IMR-90 (cell line): ENCODE measurements around the gene FNDC11. TPM values are rescaled to one million over a fixed set of nuclear protein-coding genes. Genes with fewer than 3 reads are reported as not detected.

ENCODE experiments used
- ATAC-seq: fragments of 200-7000 bp; cut with Tn5 transposase; 2 replicates; pipeline ENCODE4 v1.9.1; 2020; ENCODE audit warnings: low read depth, mild to moderate bottlenecking, moderate library complexity
- BruUV-seq: library from RNA; stranded (reverse); fragments of 400-500 nt; replicated peaks from 2 replicates; lab custom pipeline; 2021; lab: Mats Ljungman, UMichigan
- CTCF ChIA-PET: fragments of 300-600 bp; formaldehyde crosslinking; extraction: SDS; loops from one replicate; lab custom pipeline; 2021; ENCODE audit warnings: antibody characterized with exemption; lab: Yijun Ruan, JAX
- POLR2A ChIA-PET: fragments of 300-600 bp; sonication (Branson Sonifier 250); formaldehyde crosslinking; loops from one replicate; lab custom pipeline; 2022; ENCODE audit warnings: antibody characterized with exemption; ENCODE audit not compliant: unreplicated experiment; lab: Charles Lee
- DNase-seq: peaks from one replicate; pipeline ENCODE4 v3.0.0; 2013
- H2AFZ ChIP-seq: replicated peaks from 2 replicates; pipeline ENCODE3; 2013; ENCODE audit warnings: low read length, mild to moderate bottlenecking; ENCODE audit not compliant: poor library complexity
- H2AK5ac ChIP-seq: 2 replicates; pipeline ENCODE4 v1.6.1; 2013; ENCODE audit warnings: low read depth, low read length, inconsistent platforms
- H2AK9ac ChIP-seq: replicated peaks from 2 replicates; pipeline ENCODE3; 2013; ENCODE audit warnings: mild to moderate bottlenecking, low read depth, low read length, moderate library complexity; ENCODE audit not compliant: poor library complexity
- H2BK120ac ChIP-seq: 2 replicates; pipeline ENCODE4 v1.6.1; 2013; ENCODE audit warnings: low read depth, low read length, inconsistent platforms
- H2BK15ac ChIP-seq: 3 replicates; pipeline ENCODE4 v1.6.1; 2013; ENCODE audit warnings: low read depth, low read length, inconsistent platforms
- H2BK20ac ChIP-seq: 2 replicates; pipeline ENCODE4 v1.6.1; 2013; ENCODE audit warnings: low read depth, mild to moderate bottlenecking, inconsistent platforms, low read length, moderate library complexity
- H2BK5ac ChIP-seq: 2 replicates; pipeline ENCODE4 v1.6.1; 2013; ENCODE audit warnings: mild to moderate bottlenecking, low read depth, low read length, inconsistent platforms; ENCODE audit not compliant: poor library complexity, severe bottlenecking
- H3K14ac ChIP-seq: replicated peaks from 2 replicates; pipeline ENCODE4 v1.6.1; 2013; ENCODE audit warnings: low read depth, low read length, inconsistent platforms
- H3K18ac ChIP-seq: 2 replicates; pipeline ENCODE4 v1.6.1; 2013; ENCODE audit warnings: low read depth, low read length, control low read depth
- H3K23ac ChIP-seq: 2 replicates; pipeline ENCODE4 v1.6.1; 2013; ENCODE audit warnings: low read depth, low read length, inconsistent platforms
- H3K27ac ChIP-seq: 2 replicates; pipeline ENCODE4 v1.5.1; 2013; ENCODE audit warnings: mild to moderate bottlenecking, control low read depth, low read length; ENCODE audit not compliant: insufficient read depth
- H3K27me3 ChIP-seq: 2 replicates; pipeline ENCODE4 v1.6.1; 2013; ENCODE audit warnings: low read length; ENCODE audit not compliant: control insufficient read depth, insufficient read depth
- H3K36me3 ChIP-seq: 2 replicates; pipeline ENCODE4 v1.6.1; 2013; ENCODE audit warnings: low read length, mixed read lengths; ENCODE audit not compliant: control insufficient read depth, insufficient read depth
- H3K4ac ChIP-seq: 2 replicates; pipeline ENCODE4 v1.6.1; 2013; ENCODE audit warnings: low read depth, low read length, inconsistent platforms
- H3K4me1 ChIP-seq: 2 replicates; pipeline ENCODE4 v1.6.1; 2013; ENCODE audit warnings: low read length, mixed read lengths; ENCODE audit not compliant: control insufficient read depth, insufficient read depth
- H3K4me2 ChIP-seq: 2 replicates; pipeline ENCODE4 v1.6.1; 2013; ENCODE audit warnings: low read depth, mild to moderate bottlenecking, control low read depth, low read length, moderate library complexity
- H3K4me3 ChIP-seq: 2 replicates; pipeline ENCODE4 v1.5.1; 2013; ENCODE audit warnings: low read depth, mild to moderate bottlenecking, control low read depth, low read length, moderate library complexity; ENCODE audit not compliant: insufficient read depth
- H3K56ac ChIP-seq: 2 replicates; pipeline ENCODE4 v1.6.1; 2013; ENCODE audit warnings: low read length, inconsistent platforms; ENCODE audit not compliant: insufficient read depth; ENCODE audit errors: extremely low read depth
- H3K79me1 ChIP-seq, 2 experiments: 2 replicates each; pipeline ENCODE4 v1.6.1; 2013; ENCODE audit warnings: low read length in 2 of 2, inconsistent platforms in 1 of 2, low read depth in 1 of 2
- H3K9ac ChIP-seq: 2 replicates; pipeline ENCODE4 v1.6.1; 2013; ENCODE audit warnings: low read depth, low read length, control low read depth
- H3K9me1 ChIP-seq: 2 replicates; pipeline ENCODE4 v1.6.1; 2013; ENCODE audit warnings: low read length, inconsistent platforms; ENCODE audit not compliant: insufficient read depth
- H3K9me3 ChIP-seq: 2 replicates; pipeline ENCODE4 v1.6.1; 2013; ENCODE audit warnings: low read length; ENCODE audit not compliant: control insufficient read depth, insufficient read depth
- H4K20me1 ChIP-seq: 2 replicates; pipeline ENCODE4 v1.6.1; 2013; ENCODE audit warnings: low read length, inconsistent platforms; ENCODE audit not compliant: insufficient read depth
- H4K5ac ChIP-seq: 2 replicates; pipeline ENCODE4 v1.6.1; 2013; ENCODE audit warnings: mild to moderate bottlenecking, low read depth, low read length, control low read depth
- H4K8ac ChIP-seq, 2 experiments: 2 replicates each; pipeline ENCODE4 v1.6.1; 2013; ENCODE audit warnings: low read depth in 2 of 2, low read length in 2 of 2, control low read depth in 1 of 2, inconsistent platforms in 1 of 2
- H4K91ac ChIP-seq: 2 replicates; pipeline ENCODE4 v1.6.1; 2013; ENCODE audit warnings: low read depth, low read length, inconsistent platforms; ENCODE audit not compliant: insufficient read depth
- CHD1 ChIP-seq: IDR thresholded peaks from 2 replicates; pipeline ENCODE4 v1.6.1; 2012; ENCODE audit warnings: low read depth, low read length, improper control_type of control experiment
- ELK1 ChIP-seq: fragments of 150-350 bp; IDR thresholded peaks from 2 replicates; pipeline ENCODE4 v1.6.1; 2016; ENCODE audit warnings: low read depth, mild to moderate bottlenecking, low read length, moderate library complexity, borderline replicate concordance
- MAFK ChIP-seq: IDR thresholded peaks from 2 replicates; pipeline ENCODE4 v1.6.1; 2012; ENCODE audit warnings: low read depth, low read length, improper control_type of control experiment
- MAZ ChIP-seq: IDR thresholded peaks from 2 replicates; pipeline ENCODE4 v1.6.1; 2012; ENCODE audit warnings: low read depth, mild to moderate bottlenecking, low read length, improper control_type of control experiment, moderate library complexity, borderline replicate concordance
- RCOR1 ChIP-seq: IDR thresholded peaks from 2 replicates; pipeline ENCODE4 v1.6.1; 2012; ENCODE audit warnings: mild to moderate bottlenecking, low read length, improper control_type of control experiment; ENCODE audit not compliant: insufficient replicate concordance
- RFX5 ChIP-seq: IDR thresholded peaks from 2 replicates; pipeline ENCODE4 v1.8.0; 2012; ENCODE audit warnings: low read depth, mild to moderate bottlenecking, low read length, moderate library complexity
- USF2 ChIP-seq: fragments of 150-350 bp; IDR thresholded peaks from 2 replicates; pipeline ENCODE4 v1.6.1; 2017; ENCODE audit warnings: mild to moderate bottlenecking, antibody characterized with exemption, low read length, low read depth
- WGBS, 2 experiments: methylation state at CpG; one replicate each; pipeline versions ENCODE4 v1.1.5 to v1.1.7; 2013; ENCODE audit warnings: missing lambda C conversion rate in 2 of 2; ENCODE audit not compliant: insufficient read length in 1 of 2; ENCODE audit errors: extremely low coverage in 2 of 2; 5-methylcytosine and 5-hydroxymethylcytosine counted together
- dilution Hi-C: fragments of 300-500 bp; cut with HindIII; formaldehyde crosslinking; loops from one replicate; pipeline ENCODE4 v1.14.3; 2018; ENCODE audit warnings: low sequenced_read_pairs; ENCODE audit not compliant: unreplicated experiment
- in situ Hi-C: fragments of 300-500 bp; cut with MboI; formaldehyde crosslinking; loops from 3 replicates; pipeline ENCODE4 v1.14.3; 2019; ENCODE audit warnings: low sequenced_read_pairs, inconsistent platforms, mixed read lengths
- intact Hi-C: fragments of 100-400 bp; cut with micrococcal nuclease; formaldehyde crosslinking; loops from 2 replicates; pipeline ENCODE4 v1.10.0; 2022
- polyA plus RNA-seq, 3 experiments: library from polyadenylated mRNA; depleted of rRNA; stranded (reverse); fragments of >200 nt; gene quantifications; 2 replicates each; pipeline ENCODE4 v1.2.3, GENCODE V29; 2012; ENCODE audit warnings: low replicate concordance in 1 of 3
- total RNA-seq: library from RNA; depleted of rRNA; stranded (reverse); fragments of >200 nt; gene quantifications from 2 replicates; pipeline ENCODE4 v1.2.3, GENCODE V29; 2012

The FNDC11 gene
- total and polyA plus RNA-seq, 2 of the 4 experiments (the other 2 are of a cell fraction), result 0.36 to 1.0 TPM

- Histone ChIP-seq H3K27me3 (no peaks in the 10 kb centered on the region), H2BK20ac (no peak overlapping the region), H4K8ac (no peak overlapping the region), H2BK5ac (no peak overlapping the region), H2BK15ac (no peak overlapping the region), H3K56ac (no peak overlapping the region), H3K4me1 (peaks cover 5% of the 10 kb centered on the region), H3K4ac (no peak overlapping the region), H2AK5ac (no peak overlapping the region), H3K4me3 (no peak overlapping the region), H4K20me1 (no peaks in the 10 kb centered on the region), H3K18ac (no peak overlapping the region), H3K79me1 (peaks cover 4 to 7% of the 10 kb centered on the region in 2 experiments; a peak in 3 of 4 replicates), H3K9me1 (no peaks in the 10 kb centered on the region), H2AK9ac (no peak overlapping the region), H2BK120ac (no peak overlapping the region), H3K23ac (no peak overlapping the region), H3K27ac (no peak overlapping the region), H3K4me2 (no peak overlapping the region), H3K14ac (no peak overlapping the region), H4K5ac (no peak overlapping the region), H4K91ac (no peak overlapping the region), H3K9ac (no peak overlapping the region), H3K9me3 (no peaks in the 10 kb centered on the region), H3K36me3 (no peaks in the 10 kb centered on the region), H2AFZ (no peak overlapping the region)
- ChIA-PET CTCF (no interaction called here), POLR2A (no interaction called here)
- in situ Hi-C loops (no loop called here), dilution Hi-C loops (no loop called here), intact Hi-C loops (no loop called here)
- WGBS, 2 experiments, result 94% methylated on average over 7 of the region's 26 CpGs; no CpG with 5 or more reads in 1 of the 2 experiments
- ATAC-seq, result no peak
- no peak for DNase-seq
- TF ChIP-seq RFX5, result no peak
- TF ChIP-seq MAZ, result no peak
- no peak for TF ChIP-seq RCOR1
- TF ChIP-seq MAFK, result no peak
- TF ChIP-seq ELK1, result no peak
- TF ChIP-seq CHD1, result no peak
- no peak for TF ChIP-seq USF2
- BruUV-seq, result no TSS peak
These were observed 24.5 kb downstream of the FNDC11 start for GRCh38 chr20:63578224-63579016.
